CD4-positive, alpha-beta T cell treated with Interferon gamma for 1 hour (primary cell): ENCODE data around the gene VSIG10.
"Not testable (repeated sequence)": the region's sequence is repeated elsewhere in the genome, so short reads cannot be mapped to it uniquely, and the experiment has no call there.

ENCODE experiments used
- DNase-seq: peaks from one replicate; pipeline ENCODE4 v3.0.0-alpha.2; 2020

Gene VSIG10

GRCh38 chr12:118103601-118104382 lies at the start of gene VSIG10:
Gene VSIG10, minus strand, starts transcription at chr12:118104011. Its CDS starts 340 bp downstream, at chr12:118103671.
- peak; percentile 2 for DNase-seq

- no peak for DNase-seq
These were observed 47.9 kb upstream of the VSIG10 start for GRCh38 chr12:118151755-118152154.

GRCh38 chr12:118150625-118151024 lies 46.8 kb upstream of the VSIG10 start:
- DNase-seq, result no peak

GRCh38 chr12:118148287-118148686 lies 44.5 kb upstream of the VSIG10 start:
- no peak for DNase-seq

- DNase-seq, result no peak
These were observed 42.0 kb upstream of the VSIG10 start for GRCh38 chr12:118145798-118146156.

GRCh38 chr12:118145113-118145797 lies 41.4 kb upstream of the VSIG10 start:
- no peak for DNase-seq

GRCh38 chr12:118144499-118144898 lies 40.7 kb upstream of the VSIG10 start:
- DNase-seq, result no peak

GRCh38 chr12:118140825-118141224 lies 37.0 kb upstream of the VSIG10 start:
- no peak for DNase-seq

GRCh38 chr12:118137148-118137678 lies 33.4 kb upstream of the VSIG10 start:
- DNase-seq, result no peak

- peak; percentile 16 for DNase-seq
These were observed 32.8 kb upstream of the VSIG10 start for GRCh38 chr12:118136559-118137003.

GRCh38 chr12:118135788-118136558 lies 32.2 kb upstream of the VSIG10 start, which contains the start of gene PEBP1:
Gene PEBP1, plus strand, starts transcription at chr12:118136124. Its CDS starts 86 bp downstream, at chr12:118136210.
- peak; percentile 86 for DNase-seq

GRCh38 chr12:118129436-118129835 lies 25.6 kb upstream of the VSIG10 start:
- DNase-seq, result not testable (repeated sequence)

- no peak for DNase-seq
These were observed 24.1 kb upstream of the VSIG10 start for GRCh38 chr12:118127867-118128266.

GRCh38 chr12:118126119-118126757 lies 22.4 kb upstream of the VSIG10 start:
- no peak for DNase-seq

GRCh38 chr12:118125743-118126118 lies 21.9 kb upstream of the VSIG10 start:
- DNase-seq, result no peak

- DNase-seq, result no peak
These were observed 20.6 kb upstream of the VSIG10 start for GRCh38 chr12:118124333-118124874.

- no peak for DNase-seq
These were observed 18.5 kb upstream of the VSIG10 start for GRCh38 chr12:118122264-118122663.

GRCh38 chr12:118120579-118121363 lies 17.0 kb upstream of the VSIG10 start:
- DNase-seq, result peak; percentile 50

- DNase-seq, result no peak
These were observed 15.7 kb upstream of the VSIG10 start for GRCh38 chr12:118119449-118119879.

- no peak for DNase-seq
These were observed 5.3 kb upstream of the VSIG10 start for GRCh38 chr12:118109088-118109487.

GRCh38 chr12:118107694-118108093 lies 3.9 kb upstream of the VSIG10 start:
- no peak for DNase-seq
